H9 (cell line): ENCODE data around the gene PPIL6. TPM values are rescaled to one million over a fixed set of nuclear protein-coding genes. Genes with fewer than 3 reads are reported as not detected.

Experiments
- DNase-seq: peaks from one replicate; pipeline ENCODE4 v3.0.0-alpha.2; 2017
- H2AFZ ChIP-seq: one replicate; pipeline ENCODE4 v1.6.1; 2013; ENCODE audit warnings: mild to moderate bottlenecking, low read length, control low read depth, moderate library complexity
- H2AK5ac ChIP-seq: 2 replicates; pipeline ENCODE4 v1.6.1; 2013; ENCODE audit warnings: low read length, control low read depth, mixed read lengths; ENCODE audit not compliant: insufficient read length
- H2BK120ac ChIP-seq: one replicate; pipeline ENCODE4 v1.6.1; 2013; ENCODE audit warnings: low read depth, mild to moderate bottlenecking, low read length, control low read depth, inconsistent platforms; ENCODE audit not compliant: poor library complexity, severe bottlenecking
- H2BK12ac ChIP-seq: 2 replicates; pipeline ENCODE4 v1.6.1; 2013; ENCODE audit warnings: low read length, control low read depth, mixed read lengths, low read depth; ENCODE audit not compliant: insufficient read length
- H2BK15ac ChIP-seq: 2 replicates; pipeline ENCODE4 v1.6.1; 2013; ENCODE audit warnings: low read depth, low read length, control low read depth
- H2BK20ac ChIP-seq: one replicate; pipeline ENCODE4 v1.6.1; 2013; ENCODE audit warnings: low read depth, mild to moderate bottlenecking, low read length, control low read depth, inconsistent platforms; ENCODE audit not compliant: poor library complexity, severe bottlenecking
- H2BK5ac ChIP-seq: 2 replicates; pipeline ENCODE4 v1.6.1; 2013; ENCODE audit warnings: low read length, control low read depth, mixed read lengths; ENCODE audit not compliant: insufficient read length
- H3K14ac ChIP-seq: 2 replicates; pipeline ENCODE4 v1.6.1; 2013; ENCODE audit warnings: low read length, control low read depth; ENCODE audit not compliant: insufficient read depth
- H3K18ac ChIP-seq: 2 replicates; pipeline ENCODE4 v1.6.1; 2013; ENCODE audit warnings: low read depth, mild to moderate bottlenecking, mixed read lengths, low read length, control low read depth; ENCODE audit not compliant: insufficient read length
- H3K23ac ChIP-seq: 2 replicates; pipeline ENCODE4 v1.6.1; 2013; ENCODE audit warnings: low read length, control low read depth, mixed read lengths, low read depth; ENCODE audit not compliant: insufficient read length
- H3K23me2 ChIP-seq: 2 replicates; pipeline ENCODE4 v1.6.1; 2013; ENCODE audit warnings: low read depth, mild to moderate bottlenecking, mixed read lengths, low read length, control low read depth; ENCODE audit not compliant: insufficient read length, poor library complexity, severe bottlenecking
- H3K27ac ChIP-seq: 2 replicates; pipeline ENCODE4 v1.5.1; 2013; ENCODE audit warnings: low read length, control low read depth, mixed read lengths, low read depth; ENCODE audit not compliant: insufficient read length
- H3K27me3 ChIP-seq: 2 replicates; pipeline ENCODE4 v1.6.1; 2013; ENCODE audit warnings: low read length, control low read depth, inconsistent platforms; ENCODE audit not compliant: insufficient read depth
- H3K4ac ChIP-seq: 2 replicates; pipeline ENCODE4 v1.6.1; 2013; ENCODE audit warnings: low read depth, mild to moderate bottlenecking, control low read depth, inconsistent platforms, low read length, moderate library complexity
- H3K4me1 ChIP-seq: 2 replicates; pipeline ENCODE4 v1.6.1; 2013; ENCODE audit warnings: low read length, control low read depth, inconsistent platforms; ENCODE audit not compliant: insufficient read depth
- H3K4me2 ChIP-seq: 2 replicates; pipeline ENCODE4 v1.6.1; 2013; ENCODE audit warnings: low read length, control low read depth, mixed read lengths; ENCODE audit not compliant: insufficient read length, insufficient read depth
- H3K56ac ChIP-seq: 2 replicates; pipeline ENCODE4 v1.6.1; 2013; ENCODE audit warnings: low read depth, mild to moderate bottlenecking, mixed read lengths, low read length, control low read depth; ENCODE audit not compliant: insufficient read length
- H3K79me1 ChIP-seq: 2 replicates; pipeline ENCODE4 v1.6.1; 2013; ENCODE audit warnings: low read depth, mild to moderate bottlenecking, moderate library complexity, low read length, control low read depth, inconsistent platforms; ENCODE audit not compliant: insufficient read depth, poor library complexity, severe bottlenecking
- H3K79me2 ChIP-seq: 2 replicates; pipeline ENCODE4 v1.6.1; 2013; ENCODE audit warnings: low read length, control low read depth, inconsistent platforms; ENCODE audit not compliant: insufficient read depth
- H3K9ac ChIP-seq: 2 replicates; pipeline ENCODE4 v1.6.1; 2013; ENCODE audit warnings: low read length, control low read depth, mixed read lengths; ENCODE audit not compliant: insufficient read length; ENCODE audit errors: extremely low read depth
- H3K9me3 ChIP-seq: one replicate; pipeline ENCODE4 v1.6.1; 2013; ENCODE audit warnings: low read depth, low read length, inconsistent platforms; ENCODE audit not compliant: control insufficient read depth
- H3T11ph ChIP-seq: one replicate; pipeline ENCODE4 v1.6.1; 2013; ENCODE audit warnings: mild to moderate bottlenecking, low read length, control low read depth, inconsistent platforms
- H4K20me1 ChIP-seq: one replicate; pipeline ENCODE4 v1.6.1; 2013; ENCODE audit not compliant: control insufficient read depth, insufficient read length, insufficient read depth
- H4K5ac ChIP-seq: 2 replicates; pipeline ENCODE4 v1.6.1; 2013; ENCODE audit warnings: low read depth, mild to moderate bottlenecking, mixed read lengths, low read length, control low read depth; ENCODE audit not compliant: insufficient read length
- H4K8ac ChIP-seq: replicated peaks from 2 replicates; pipeline ENCODE4 v1.6.1; 2013; ENCODE audit warnings: low read length, control low read depth, mixed read lengths, low read depth; ENCODE audit not compliant: insufficient read length
- H4K91ac ChIP-seq: 2 replicates; pipeline ENCODE4 v1.6.1; 2013; ENCODE audit warnings: low read depth, mild to moderate bottlenecking, moderate library complexity, mixed read lengths, low read length, control low read depth; ENCODE audit not compliant: insufficient read length
- H3K27ac Mint-ChIP-seq, 3 experiments: 2 replicates in 2 of 3; 3 replicates in 1 of 3; pipeline ENCODE4 v1.8.0; 2020 to 2021; ENCODE audit warnings: mixed read lengths in 3 of 3, mild to moderate bottlenecking in 1 of 3, moderate library complexity in 1 of 3
- H3K27me3 Mint-ChIP-seq: 2 replicates; pipeline ENCODE4 v1.8.0; 2021; ENCODE audit warnings: low read depth, mild to moderate bottlenecking, moderate library complexity, mixed read lengths
- H3K36me3 Mint-ChIP-seq, 3 experiments: 2 replicates in 2 of 3; 3 replicates in 1 of 3; pipeline ENCODE4 v1.8.0; 2020 to 2021; ENCODE audit warnings: low read depth in 3 of 3, mixed read lengths in 3 of 3; ENCODE audit not compliant: insufficient read depth in 1 of 3
- H3K4me1 Mint-ChIP-seq, 2 experiments: 2 replicates each; pipeline ENCODE4 v1.8.0; 2020; ENCODE audit warnings: mixed read lengths in 2 of 2
- H3K4me3 Mint-ChIP-seq, 2 experiments: 2 replicates in 1 of 2; 3 replicates in 1 of 2; pipeline ENCODE4 v1.8.0; 2020 to 2021; ENCODE audit warnings: mild to moderate bottlenecking in 2 of 2, mixed read lengths in 2 of 2, moderate library complexity in 1 of 2
- H3K9me3 Mint-ChIP-seq, 2 experiments: 2 replicates in 1 of 2; 3 replicates in 1 of 2; pipeline ENCODE4 v1.8.0; 2020; ENCODE audit warnings: mild to moderate bottlenecking in 2 of 2, mixed read lengths in 2 of 2, moderate library complexity in 1 of 2
- WGBS: extraction: QIAGEN DNeasy Blood & Tissue Kit; methylation state at CpG from one replicate; pipeline ENCODE4 v1.1.7; 2013; ENCODE audit warnings: missing lambda C conversion rate, low lambda C conversion rate, mixed read lengths; ENCODE audit not compliant: insufficient read length; ENCODE audit errors: extremely low coverage; 5-methylcytosine and 5-hydroxymethylcytosine counted together
- total RNA-seq: library from RNA; stranded (reverse); gene quantifications from 2 replicates; pipeline ENCODE4 v1.2.1, GENCODE V29; 2021
- TF ChIP-seq, protein P1 (sequence below): fragments of 200-600 bp; sonication (generic); conservative IDR thresholded peaks from 3 replicates; pipeline ENCODE4 v1.8.0; 2021; ENCODE audit warnings: antibody characterized with exemption, mild to moderate bottlenecking

Gene PPIL6
- total RNA-seq, 1 experiment from 2014 or later = 1.0 TPM

DNA sequence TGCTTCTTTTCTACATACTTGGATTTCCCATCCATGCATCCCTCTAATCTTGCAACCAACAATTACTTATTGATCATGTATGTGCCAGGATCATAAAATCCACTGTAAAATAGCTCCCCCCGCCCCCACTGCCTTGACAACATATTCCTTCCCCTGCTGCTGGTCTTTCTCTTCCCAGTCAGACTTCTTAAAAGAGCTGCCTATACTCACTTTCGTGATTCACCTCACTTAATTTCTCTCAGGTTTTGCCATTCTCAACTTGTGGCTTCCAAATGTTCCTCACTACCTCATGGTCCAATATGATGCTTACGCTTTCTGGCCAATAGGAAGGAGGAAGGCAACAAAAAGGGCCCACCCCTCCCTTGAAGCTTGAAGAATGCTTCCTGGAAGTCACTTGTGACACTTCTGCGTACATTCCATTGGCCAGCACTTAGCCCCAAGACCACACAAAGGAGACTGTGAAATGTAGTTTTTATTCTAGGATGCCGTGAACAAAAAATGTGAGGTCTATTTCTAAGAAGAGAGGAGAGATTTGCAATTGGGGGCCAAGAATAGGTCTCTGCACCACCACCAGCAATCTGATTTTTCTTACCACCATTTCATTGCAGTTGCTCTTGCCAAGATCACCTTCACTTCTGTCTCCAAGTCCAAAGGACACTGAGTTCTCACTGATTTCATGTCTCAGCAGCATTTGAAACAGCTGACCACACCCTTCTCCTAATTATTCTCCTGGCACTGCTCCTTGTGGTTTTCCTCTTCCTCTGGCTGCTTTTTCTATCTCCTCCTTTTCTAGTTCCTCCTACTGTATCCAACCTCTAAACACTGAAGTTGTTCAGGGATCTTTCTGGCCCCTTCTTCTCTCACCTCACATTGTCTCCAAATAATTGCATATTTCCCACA is 88.9 kb downstream of the PPIL6 start:
- peaks cover 4 to 16% (median 9%) of the 10 kb centered on the region in 3 experiments for H3K36me3 Mint-ChIP-seq
- H3K27ac ChIP-seq = no peak overlapping the region
- H4K5ac ChIP-seq = no peak overlapping the region
- no peak overlapping the region for H2BK120ac ChIP-seq
- H3K79me2 ChIP-seq = no peaks in the 10 kb centered on the region
- no peak overlapping the region for H3K4ac ChIP-seq
- no peak overlapping the region for H3K9ac ChIP-seq
- H3K27me3 ChIP-seq = no peaks in the 10 kb centered on the region
- no peak overlapping the region for H3K56ac ChIP-seq
- H3K4me2 ChIP-seq = no peak overlapping the region
- H2BK20ac ChIP-seq = no peak overlapping the region
- no peaks in the 10 kb centered on the region for H3K27me3 Mint-ChIP-seq
- no peak for DNase-seq
- H2BK15ac ChIP-seq = no peak overlapping the region
- H4K8ac ChIP-seq = no peak overlapping the region
- no peak overlapping the region for H3K14ac ChIP-seq
- no peaks in the 10 kb centered on the region for H4K20me1 ChIP-seq
- H2BK12ac ChIP-seq = no peak overlapping the region
- H3K9me3 Mint-ChIP-seq = peaks cover 3 to 4% of the 10 kb centered on the region in 2 experiments; a peak in 3 of 5 replicates
- no peak overlapping the region for H3T11ph ChIP-seq
- H3K4me3 Mint-ChIP-seq = no peak overlapping the region
- no peak overlapping the region for H3K23ac ChIP-seq
- no peaks in the 10 kb centered on the region for H3K79me1 ChIP-seq
- no peak overlapping the region for H2BK5ac ChIP-seq
- no peak overlapping the region for H4K91ac ChIP-seq
- H3K23me2 ChIP-seq = no peaks in the 10 kb centered on the region
- WGBS = no CpG with 5 or more reads among the region's 5 CpGs
- H3K9me3 ChIP-seq = peaks cover 3% of the 10 kb centered on the region
- no peak overlapping the region for H3K27ac Mint-ChIP-seq
- H3K4me1 Mint-ChIP-seq = peaks cover 0 to 4% of the 10 kb centered on the region in 2 experiments; a peak in 3 of 4 replicates
- TF ChIP-seq, protein P1, sequence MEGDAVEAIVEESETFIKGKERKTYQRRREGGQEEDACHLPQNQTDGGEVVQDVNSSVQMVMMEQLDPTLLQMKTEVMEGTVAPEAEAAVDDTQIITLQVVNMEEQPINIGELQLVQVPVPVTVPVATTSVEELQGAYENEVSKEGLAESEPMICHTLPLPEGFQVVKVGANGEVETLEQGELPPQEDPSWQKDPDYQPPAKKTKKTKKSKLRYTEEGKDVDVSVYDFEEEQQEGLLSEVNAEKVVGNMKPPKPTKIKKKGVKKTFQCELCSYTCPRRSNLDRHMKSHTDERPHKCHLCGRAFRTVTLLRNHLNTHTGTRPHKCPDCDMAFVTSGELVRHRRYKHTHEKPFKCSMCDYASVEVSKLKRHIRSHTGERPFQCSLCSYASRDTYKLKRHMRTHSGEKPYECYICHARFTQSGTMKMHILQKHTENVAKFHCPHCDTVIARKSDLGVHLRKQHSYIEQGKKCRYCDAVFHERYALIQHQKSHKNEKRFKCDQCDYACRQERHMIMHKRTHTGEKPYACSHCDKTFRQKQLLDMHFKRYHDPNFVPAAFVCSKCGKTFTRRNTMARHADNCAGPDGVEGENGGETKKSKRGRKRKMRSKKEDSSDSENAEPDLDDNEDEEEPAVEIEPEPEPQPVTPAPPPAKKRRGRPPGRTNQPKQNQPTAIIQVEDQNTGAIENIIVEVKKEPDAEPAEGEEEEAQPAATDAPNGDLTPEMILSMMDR = no peak
- no peaks in the 10 kb centered on the region for H3K4me1 ChIP-seq
- no peak overlapping the region for H2AK5ac ChIP-seq
- H3K18ac ChIP-seq = no peak overlapping the region
- no peak overlapping the region for H2AFZ ChIP-seq
